ENCODE measurements around the gene GRID1. TPM values are rescaled to one million over a fixed set of nuclear protein-coding genes. Genes with fewer than 3 reads are reported as not detected.
A peak's percentile ranks its signal among the peaks of the same experiment; 100 is the strongest.

The GRID1 gene
- total and polyA plus RNA-seq, 11 donors = 0.69 to 3.4 (median 1.6) TPM

- DNase-seq (peak in 1 of 5 donors; percentile 30), ATAC-seq (no peak)
- WGBS, 4 donors = 67 to 70% (median 69%) methylated on average over 5 of the region's 5 CpGs
- no peak for TF ChIP-seq POLR2A (IDR thresholded peaks at IDR 0.05)
- TF ChIP-seq, protein P1, sequence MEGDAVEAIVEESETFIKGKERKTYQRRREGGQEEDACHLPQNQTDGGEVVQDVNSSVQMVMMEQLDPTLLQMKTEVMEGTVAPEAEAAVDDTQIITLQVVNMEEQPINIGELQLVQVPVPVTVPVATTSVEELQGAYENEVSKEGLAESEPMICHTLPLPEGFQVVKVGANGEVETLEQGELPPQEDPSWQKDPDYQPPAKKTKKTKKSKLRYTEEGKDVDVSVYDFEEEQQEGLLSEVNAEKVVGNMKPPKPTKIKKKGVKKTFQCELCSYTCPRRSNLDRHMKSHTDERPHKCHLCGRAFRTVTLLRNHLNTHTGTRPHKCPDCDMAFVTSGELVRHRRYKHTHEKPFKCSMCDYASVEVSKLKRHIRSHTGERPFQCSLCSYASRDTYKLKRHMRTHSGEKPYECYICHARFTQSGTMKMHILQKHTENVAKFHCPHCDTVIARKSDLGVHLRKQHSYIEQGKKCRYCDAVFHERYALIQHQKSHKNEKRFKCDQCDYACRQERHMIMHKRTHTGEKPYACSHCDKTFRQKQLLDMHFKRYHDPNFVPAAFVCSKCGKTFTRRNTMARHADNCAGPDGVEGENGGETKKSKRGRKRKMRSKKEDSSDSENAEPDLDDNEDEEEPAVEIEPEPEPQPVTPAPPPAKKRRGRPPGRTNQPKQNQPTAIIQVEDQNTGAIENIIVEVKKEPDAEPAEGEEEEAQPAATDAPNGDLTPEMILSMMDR (IDR thresholded peaks at IDR 0.05) = no peak
- Histone ChIP-seq H3K27me3 (peaks cover 0 to 29% (median 14%) of the 10 kb centered on the region in 9 donors), H3K4me1 (peaks cover 0 to 50% (median 20%) of the 10 kb centered on the region in 12 donors), H3K27ac (peak overlapping the region in 3 of 12 donors; percentile 28 to 61 (median 33)), H3K36me3 (no peaks in the 10 kb centered on the region), H3K4me3 (no peak overlapping the region), H3K9me3 (no peaks in the 10 kb centered on the region)
- intact Hi-C loops (cut with DNase I) = loop anchor here in 6 of 10 donors (5.0 to 10.0 kb wide), 7 partner anchors 256 to 573 kb away; no protein-coding TSS in a partner anchor
Observed at GRCh38 chr10:86360657-86361056, 5.9 kb downstream of the GRID1 start.

DNA sequence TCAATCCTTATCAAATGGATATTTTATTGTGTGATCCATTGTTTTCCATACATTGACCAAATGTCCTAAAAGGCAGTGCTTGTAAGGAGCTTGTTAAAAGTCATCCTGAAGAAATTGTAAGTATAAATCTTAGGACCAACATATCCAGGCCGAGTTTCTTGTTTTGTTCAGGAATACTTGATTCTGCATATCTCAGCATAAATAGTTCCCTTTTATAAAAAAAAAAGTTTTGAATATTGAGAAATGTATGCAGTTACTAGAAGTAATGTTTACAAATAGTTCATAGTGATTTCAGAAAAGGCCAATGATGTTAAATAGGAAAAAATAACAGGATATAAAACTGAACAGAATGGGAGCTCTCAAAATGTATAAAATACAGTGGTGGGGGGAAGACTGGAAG lies 6.6 kb downstream of the GRID1 start:
- WGBS, 4 donors = 52 to 70% (median 64%) methylated on average over 1 of the region's 1 CpG

GRCh38 chr10:86359111-86359510 lies 7.5 kb downstream of the GRID1 start:
- no peaks in the 10 kb centered on the region for H3K9me3 ChIP-seq
- ATAC-seq = no peak
- TF ChIP-seq, protein P1 (IDR thresholded peaks at IDR 0.05) = no peak
- TF ChIP-seq POLR2A (IDR thresholded peaks at IDR 0.05) = no peak
- H3K36me3 ChIP-seq = no peaks in the 10 kb centered on the region
- peak in 1 of 5 donors; percentile 4 for DNase-seq
- peaks cover 0 to 53% (median 27%) of the 10 kb centered on the region in 12 donors for H3K4me1 ChIP-seq
- H3K27me3 ChIP-seq = peaks cover 0 to 17% (median 4%) of the 10 kb centered on the region in 9 donors
- no peak overlapping the region for H3K4me3 ChIP-seq
- no peak overlapping the region for H3K27ac ChIP-seq
- 92 to 95% (median 94%) methylated on average over 7 of the region's 7 CpGs for WGBS, 4 donors
- intact Hi-C loops (cut with DNase I) = loop anchor here in 2 of 10 donors (10.0 kb wide), 2 partner anchors 354 to 364 kb away; no protein-coding TSS in a partner anchor

More for the DNA sequence above, 6.6 kb downstream of the GRID1 start:
- Histone ChIP-seq H3K4me1 (peaks cover 0 to 50% (median 25%) of the 10 kb centered on the region in 12 donors), H3K27ac (no peak overlapping the region), H3K4me3 (no peak overlapping the region), H3K27me3 (peaks cover 0 to 25% (median 12%) of the 10 kb centered on the region in 9 donors), H3K36me3 (no peaks in the 10 kb centered on the region), H3K9me3 (no peaks in the 10 kb centered on the region)
- ATAC-seq (no peak), DNase-seq (no peak)
- intact Hi-C loops (cut with DNase I) = loop anchor here in 8 of 10 donors (5.0 to 10.0 kb wide), 8 partner anchors 255 to 573 kb away; no protein-coding TSS in a partner anchor
- no peak for TF ChIP-seq POLR2A (IDR thresholded peaks at IDR 0.05)
- TF ChIP-seq, protein P1 (IDR thresholded peaks at IDR 0.05) = no peak

DNA sequence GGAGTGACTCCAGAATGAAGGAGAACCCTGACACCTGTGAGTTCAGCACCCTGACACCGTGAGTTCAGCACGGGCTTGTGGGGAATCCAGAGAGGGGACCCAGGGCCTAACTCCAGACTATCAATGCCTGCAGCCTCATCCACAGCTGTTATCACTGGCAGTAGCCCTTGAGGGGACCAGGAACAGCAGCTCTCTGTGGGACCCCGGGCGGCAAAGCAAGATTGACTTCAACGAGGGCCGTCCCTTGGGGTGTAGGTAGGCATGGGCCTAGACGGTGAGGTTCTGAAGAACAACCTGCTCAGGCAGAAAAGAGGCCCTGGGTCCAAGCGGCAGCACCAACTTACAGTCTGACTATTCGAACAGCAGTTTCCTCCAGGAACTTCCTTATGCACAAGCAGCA lies 8.9 kb downstream of the GRID1 start:
- intact Hi-C loops (cut with DNase I) = loop anchor here in 2 of 10 donors (10.0 kb wide), 2 partner anchors 353 to 363 kb away; no protein-coding TSS in a partner anchor
- DNase-seq = peak in 1 of 5 donors; percentile 44

More for the DNA sequence above, 8.9 kb downstream of the GRID1 start:
- peaks cover 0 to 4% (median 0%) of the 10 kb centered on the region in 9 donors for H3K27me3 ChIP-seq
- 73 to 83% (median 77%) methylated on average over 7 to 9 of the region's 9 CpGs for WGBS, 4 donors
- peaks cover 0 to under 1% (median 0%) of the 10 kb centered on the region in 12 donors for H3K9me3 ChIP-seq
- TF ChIP-seq, protein P1 (IDR thresholded peaks at IDR 0.05) = no peak
- no peak for TF ChIP-seq POLR2A (IDR thresholded peaks at IDR 0.05)
- no peak overlapping the region for H3K27ac ChIP-seq
- ATAC-seq = no peak
- H3K4me1 ChIP-seq = peaks cover 0 to 50% (median 22%) of the 10 kb centered on the region in 12 donors
- H3K36me3 ChIP-seq = no peaks in the 10 kb centered on the region
- no peak overlapping the region for H3K4me3 ChIP-seq
